ENCODE data around the gene EIF3J.

The EIF3J gene

GRCh38 chr15:44595246-44595645 lies 58.3 kb downstream of the EIF3J start:
- DNase-seq (ENCODE audit: low spot score), result peak; percentile 7

GRCh38 chr15:44595656-44596510 lies 58.9 kb downstream of the EIF3J start:
- no peak for DNase-seq (ENCODE audit: low spot score)

GRCh38 chr15:44596511-44597010 lies 59.6 kb downstream of the EIF3J start:
- DNase-seq (ENCODE audit: low spot score), result no peak

GRCh38 chr15:44598066-44598465 lies 61.1 kb downstream of the EIF3J start:
- no peak for DNase-seq (ENCODE audit: low spot score)

GRCh38 chr15:44598892-44599291 lies 61.9 kb downstream of the EIF3J start:
- DNase-seq (ENCODE audit: low spot score), result no peak

- DNase-seq (ENCODE audit: low spot score), result no peak
Measured at GRCh38 chr15:44603126-44603525, 66.2 kb downstream of the EIF3J start.

GRCh38 chr15:44606740-44607139 lies 69.8 kb downstream of the EIF3J start:
- DNase-seq (ENCODE audit: low spot score), result no peak
